HepG2 (cell line): ENCODE measurements around the gene CASKIN1. TPM values are rescaled to one million over a fixed set of nuclear protein-coding genes. Genes with fewer than 3 reads are reported as not detected.
A peak's percentile ranks its signal among the peaks of the same experiment; 100 is the strongest.

Experiments used
- AGO2 ChIP-seq: fragments of 200-400 bp; formaldehyde crosslinking; optimal IDR thresholded peaks from 2 replicates; pipeline ENCODE3; 2017; ENCODE audit warnings: mild to moderate bottlenecking, low read depth, low read length, moderate library complexity
- IRF9 ChIP-seq: sonication (generic); formaldehyde crosslinking; IDR thresholded peaks from 2 replicates; pipeline ENCODE4 v1.8.0; 2022; ENCODE audit warnings: missing genetic modification reagents, mild to moderate bottlenecking, borderline replicate concordance
- KDM2A ChIP-seq: sonication (generic); formaldehyde crosslinking; IDR thresholded peaks from 2 replicates; pipeline ENCODE4 v1.4.0; 2020; ENCODE audit warnings: low read depth, missing genetic modification reagents, borderline replicate concordance
- NFAT5 ChIP-seq: sonication (generic); formaldehyde crosslinking; IDR thresholded peaks from 2 replicates; pipeline ENCODE4 v1.4.0; 2020; ENCODE audit warnings: missing genetic modification reagents
- PRDM15 ChIP-seq: sonication (generic); formaldehyde crosslinking; IDR thresholded peaks from 2 replicates; pipeline ENCODE4 v1.4.0; 2020; ENCODE audit warnings: missing genetic modification reagents
- PRMT3 ChIP-seq: sonication (generic); formaldehyde crosslinking; IDR thresholded peaks from 2 replicates; pipeline ENCODE4 v1.8.1; 2022; ENCODE audit warnings: low read depth, mild to moderate bottlenecking, moderate library complexity, missing genetic modification reagents, borderline replicate concordance
- SALL2 ChIP-seq: sonication (generic); formaldehyde crosslinking; IDR thresholded peaks from 2 replicates; pipeline ENCODE4 v1.8.1; 2023; ENCODE audit warnings: mild to moderate bottlenecking, missing genetic modification reagents, inconsistent platforms
- SAP130 ChIP-seq: IDR thresholded peaks from 2 replicates; pipeline ENCODE4 v1.6.1; 2016; ENCODE audit warnings: low read depth
- YY1 ChIP-seq: IDR thresholded peaks from 2 replicates; pipeline ENCODE4 v1.6.1; 2011; ENCODE audit warnings: low read length, low read depth, moderate library complexity, mild to moderate bottlenecking; ENCODE audit not compliant: insufficient read depth, insufficient replicate concordance
- ZFY ChIP-seq: sonication (generic); formaldehyde crosslinking; IDR thresholded peaks from 2 replicates; pipeline ENCODE4 v1.4.0; 2020; ENCODE audit warnings: missing genetic modification reagents
- ZNF567 ChIP-seq: sonication (generic); formaldehyde crosslinking; IDR thresholded peaks from 2 replicates; pipeline ENCODE4 v1.8.1; 2023; ENCODE audit warnings: mild to moderate bottlenecking, missing genetic modification reagents, borderline replicate concordance
- ZNF720 ChIP-seq: sonication (generic); formaldehyde crosslinking; IDR thresholded peaks from 2 replicates; pipeline ENCODE4 v1.4.0; 2020; ENCODE audit warnings: missing genetic modification reagents
- ZNF768 ChIP-seq: sonication (generic); formaldehyde crosslinking; IDR thresholded peaks from 2 replicates; pipeline ENCODE4 v1.4.0; 2020; ENCODE audit warnings: missing genetic modification reagents
- ZNF777 ChIP-seq: sonication (generic); formaldehyde crosslinking; IDR thresholded peaks from 2 replicates; pipeline ENCODE4 v1.4.0; 2020; ENCODE audit warnings: missing genetic modification reagents
- ZSCAN21 ChIP-seq: sonication (generic); formaldehyde crosslinking; IDR thresholded peaks from 2 replicates; pipeline ENCODE4 v1.8.0; 2022; ENCODE audit warnings: mild to moderate bottlenecking, missing genetic modification reagents, moderate library complexity, borderline replicate concordance
- polyA plus RNA-seq, 8 experiments: library from polyadenylated mRNA; depleted of rRNA in 3 of 8; stranded (reverse) in 7 of 8; unstranded in 1 of 8; fragments of >200 nt; fragmentation: Illumina TruSeq in 4 of 8; extraction: Trizol in 4 of 8; gene quantifications; 2 replicates each; pipeline versions ENCODE4 v1.2.1 to v1.2.3, GENCODE V29; 2011 to 2016; ENCODE audit warnings: low read depth in 4 of 8, missing spikeins in 1 of 8, mixed read lengths in 1 of 8; ENCODE audit not compliant: insufficient read depth in 1 of 8
- total RNA-seq, 5 experiments: library from RNA; depleted of rRNA; stranded (reverse); fragments of >200 nt; fragmentation: Illumina TruSeq; extraction: Trizol; gene quantifications; 2 replicates each; pipeline ENCODE4 v1.2.3, GENCODE V29; 2016; ENCODE audit warnings: low read depth in 1 of 5
- TF ChIP-seq, protein P1 (sequence below): IDR thresholded peaks from 2 replicates; pipeline ENCODE4 v1.6.1; 2012; ENCODE audit warnings: inconsistent platforms

CASKIN1 gene
- total and polyA plus RNA-seq, 2 of the 13 experiments (the other 11 are each of a cell fraction or from before 2014, with no cell fraction given) = 1.2 to 2.2 TPM

DNA sequence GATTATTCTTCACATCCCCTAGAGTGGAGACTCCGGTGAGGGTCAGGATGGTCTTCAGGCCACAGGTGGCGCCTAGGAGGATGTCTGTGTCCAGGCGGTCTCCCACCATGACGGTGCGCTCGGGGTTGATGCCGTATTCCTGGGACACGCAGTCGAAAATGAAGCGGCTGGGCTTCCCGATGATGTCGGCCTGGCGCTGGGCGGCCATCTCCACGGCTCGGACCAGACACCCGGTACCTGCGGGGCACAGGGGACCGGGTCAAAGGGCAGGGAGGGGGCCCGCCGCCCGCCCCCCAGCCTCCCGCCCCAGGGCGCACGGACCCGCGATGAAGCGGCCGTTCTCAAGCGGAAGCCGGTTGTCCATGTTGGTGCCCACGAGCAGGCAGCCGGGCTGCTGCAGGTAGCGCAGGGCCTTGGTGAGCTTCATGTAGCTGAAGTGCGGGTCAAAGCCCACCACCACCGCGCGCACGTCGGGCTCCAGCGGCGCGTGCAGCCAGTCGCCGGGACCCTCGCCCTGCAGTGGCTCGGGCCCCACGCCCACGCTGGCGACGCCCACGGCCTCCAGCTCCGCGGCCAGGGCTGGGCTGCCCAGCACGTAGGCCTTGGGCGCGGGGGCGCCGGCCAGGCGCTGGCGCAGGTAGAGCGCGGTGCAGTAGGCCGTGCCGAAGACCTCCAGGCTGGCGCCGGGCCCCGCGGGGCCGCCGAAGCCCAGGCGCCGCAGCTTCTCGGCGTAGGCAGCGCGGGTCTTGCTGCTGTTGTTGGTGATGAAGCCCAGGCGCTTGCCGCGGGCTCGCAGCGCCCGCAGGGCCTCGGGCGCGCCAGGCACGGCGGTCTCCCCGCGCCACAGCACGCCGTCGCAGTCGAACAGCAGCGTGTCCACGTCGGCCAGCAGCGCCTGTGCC, 17.7 kb upstream of the CASKIN1 start (continued):
- TF ChIP-seq NFAT5 (peak; percentile 51; the same call in 1 of the 2 replicates), SAP130 (CRISPR knock-in tag) (peak; percentile 6), AGO2 (peak; percentile 63), PRDM15 (CRISPR knock-in tag) (0 out of 2 replicates have a peak, but pooled peaks have one; percentile 32), SALL2 (CRISPR knock-in tag) (peak; percentile 65; the same call in 1 of the 2 replicates), ZFY (CRISPR knock-in tag) (peak; percentile 63), PRMT3 (0 out of 2 replicates have a peak, but pooled peaks have one; percentile 4), YY1 (peak; percentile 62), IRF9 (0 out of 2 replicates have a peak, but pooled peaks have one; percentile 4), ZSCAN21 (peak; percentile 28; the same call in 1 of the 2 replicates), KDM2A (CRISPR knock-in tag) (peak; percentile 35; the same call in 1 of the 2 replicates), ZNF777 (CRISPR knock-in tag) (peak; percentile 29; the same call in 1 of the 2 replicates), ZNF567 (CRISPR knock-in tag) (no peak), ZNF768 (CRISPR knock-in tag) (peak; percentile 12; the same call in 1 of the 2 replicates), ZNF720 (CRISPR knock-in tag) (no peak)
- TF ChIP-seq, protein P1, sequence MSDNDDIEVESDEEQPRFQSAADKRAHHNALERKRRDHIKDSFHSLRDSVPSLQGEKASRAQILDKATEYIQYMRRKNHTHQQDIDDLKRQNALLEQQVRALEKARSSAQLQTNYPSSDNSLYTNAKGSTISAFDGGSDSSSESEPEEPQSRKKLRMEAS = peak; percentile 13; the same call in 1 of the 2 replicates
